HepG2 (cell line): ENCODE data around the gene HMGB2. TPM values are rescaled to one million over a fixed set of nuclear protein-coding genes. Genes with fewer than 3 reads are reported as not detected.

ENCODE experiments used
- ATAC-seq: fragments of 200-7000 bp; cut with Tn5 transposase; 3 replicates; pipeline ENCODE4 v1.9.1; 2020; ENCODE audit warnings: mild to moderate bottlenecking, moderate library complexity
- BruUV-seq: library from RNA; stranded (reverse); fragments of 400-500 nt; replicated peaks from 2 replicates; lab custom pipeline; 2021; lab: Mats Ljungman, UMichigan
- CTCF ChIA-PET: fragments of 300-600 bp; formaldehyde crosslinking; extraction: SDS; loops from one replicate; lab custom pipeline; 2021; ENCODE audit warnings: low total read pairs, inconsistent platforms, low intra/inter-chr PET ratio; lab: Yijun Ruan, JAX
- POLR2A ChIA-PET: fragments of 350-600 bp; sonication (Branson Sonifier 250); formaldehyde crosslinking; loops from one replicate; lab custom pipeline; 2020; ENCODE audit warnings: antibody characterized with exemption, inconsistent platforms; lab: Yijun Ruan, JAX
- DNase-seq: peaks from one replicate; pipeline ENCODE4 v3.0.0-alpha.2; 2015; ENCODE audit warnings: low spot score
- FAIRE-seq: peaks from 3 replicates; lab custom pipeline; 2011; peaks lifted over from hg19 to GRCh38; lab: Jason Lieb, UNC
- H2AFZ ChIP-seq: one replicate; pipeline ENCODE4 v1.6.1; 2011; ENCODE audit warnings: low read length, inconsistent platforms
- H3K27ac ChIP-seq: fragments of 300-600 bp; 3 replicates; pipeline ENCODE4 v1.8.0; 2011; ENCODE audit warnings: mixed run types, mild to moderate bottlenecking, mixed read lengths, low read length, inconsistent platforms; ENCODE audit not compliant: insufficient read depth; ENCODE audit errors: extremely low read length
- H3K27me3 ChIP-seq, 2 experiments: fragments of 200-600 bp in 1 of 2; 2 replicates in 1 of 2; 3 replicates in 1 of 2; pipeline versions ENCODE4 v1.6.0 to v1.8.0; 2011; ENCODE audit warnings: low read length in 2 of 2, mild to moderate bottlenecking in 2 of 2, moderate library complexity in 2 of 2, inconsistent platforms in 1 of 2; ENCODE audit not compliant: insufficient read depth in 2 of 2, control insufficient read depth in 1 of 2
- H3K36me3 ChIP-seq, 2 experiments: fragments of 200-600 bp in 1 of 2; replicated peaks in 1 of 2; 2 replicates in 1 of 2; 3 replicates in 1 of 2; pipeline versions ENCODE4 v1.5.1 to v1.8.0; 2011; ENCODE audit warnings: low read length in 2 of 2, inconsistent platforms in 1 of 2; ENCODE audit not compliant: insufficient read depth in 2 of 2, control insufficient read depth in 1 of 2
- H3K4me1 ChIP-seq: 2 replicates; pipeline ENCODE4 v1.5.1; 2012; ENCODE audit warnings: low read length, inconsistent platforms; ENCODE audit not compliant: insufficient read depth
- H3K4me2 ChIP-seq: 2 replicates; pipeline ENCODE4 v1.6.0; 2011; ENCODE audit warnings: low read depth, low read length, inconsistent platforms
- H3K4me3 ChIP-seq, 3 experiments: fragments of 200-600 bp in 1 of 3; sonication (generic), shearing (Covaris generic) in 1 of 3; replicated peaks in 1 of 3; 2 replicates each; pipeline ENCODE4 v1.5.1; 2011 to 2016; ENCODE audit warnings: low read length in 3 of 3, inconsistent platforms in 2 of 3, low read depth in 2 of 3, mild to moderate bottlenecking in 2 of 3, control low read depth in 1 of 3, mixed read lengths in 1 of 3; ENCODE audit not compliant: insufficient read depth in 1 of 3
- H3K79me2 ChIP-seq: one replicate; pipeline ENCODE4 v1.6.1; 2011; ENCODE audit warnings: low read length, inconsistent platforms; ENCODE audit not compliant: insufficient read depth
- H3K9ac ChIP-seq: 2 replicates; pipeline ENCODE4 v1.6.0; 2011; ENCODE audit warnings: mild to moderate bottlenecking, low read depth, low read length, inconsistent platforms; ENCODE audit not compliant: insufficient read depth
- H3K9me3 ChIP-seq: 2 replicates; pipeline ENCODE4 v1.5.1; 2012; ENCODE audit warnings: mild to moderate bottlenecking, low read length
- H4K20me1 ChIP-seq: 2 replicates; pipeline ENCODE4 v1.6.0; 2011; ENCODE audit warnings: inconsistent platforms, mild to moderate bottlenecking, low read length, moderate library complexity; ENCODE audit not compliant: insufficient read depth
- BCL3 ChIP-seq: sonication (generic); formaldehyde crosslinking; IDR thresholded peaks from 2 replicates; pipeline ENCODE4 v1.5.1; 2020; ENCODE audit warnings: mild to moderate bottlenecking, missing genetic modification reagents, moderate library complexity
- E2F2 ChIP-seq: sonication (generic); formaldehyde crosslinking; IDR thresholded peaks from 2 replicates; pipeline ENCODE4 v1.4.0; 2020; ENCODE audit warnings: missing genetic modification reagents, borderline replicate concordance
- ETS1 ChIP-seq: sonication (generic); formaldehyde crosslinking; IDR thresholded peaks from 2 replicates; pipeline ENCODE4 v1.4.0; 2020; ENCODE audit warnings: missing genetic modification reagents
- JUNB ChIP-seq: sonication (generic); formaldehyde crosslinking; IDR thresholded peaks from 2 replicates; pipeline ENCODE4 v1.8.0; 2022; ENCODE audit warnings: missing genetic modification reagents, mild to moderate bottlenecking, borderline replicate concordance
- MEIS2 ChIP-seq: sonication (generic); formaldehyde crosslinking; IDR thresholded peaks from 2 replicates; pipeline ENCODE4 v1.9.0; 2021; ENCODE audit warnings: mild to moderate bottlenecking, missing genetic modification reagents
- MLX ChIP-seq: IDR thresholded peaks from 2 replicates; pipeline ENCODE4 v1.6.1; 2016
- NCOA5 ChIP-seq: sonication (generic); formaldehyde crosslinking; IDR thresholded peaks from 2 replicates; pipeline ENCODE4 v1.4.0; 2020; ENCODE audit warnings: missing genetic modification reagents
- NFKB2 ChIP-seq: sonication (generic); formaldehyde crosslinking; IDR thresholded peaks from 2 replicates; pipeline ENCODE4 v1.4.0; 2020; ENCODE audit warnings: missing genetic modification reagents, borderline replicate concordance
- SIX1 ChIP-seq: sonication (generic); formaldehyde crosslinking; IDR thresholded peaks from 2 replicates; pipeline ENCODE4 v1.4.0; 2020; ENCODE audit warnings: missing genetic modification reagents, borderline replicate concordance
- SNAPC2 ChIP-seq: sonication (generic); formaldehyde crosslinking; IDR thresholded peaks from 2 replicates; pipeline ENCODE4 v1.8.1; 2022; ENCODE audit warnings: mild to moderate bottlenecking, missing genetic modification reagents
- TIGD3 ChIP-seq: sonication (generic); formaldehyde crosslinking; IDR thresholded peaks from 2 replicates; pipeline ENCODE4 v1.5.1; 2020; ENCODE audit warnings: mild to moderate bottlenecking, missing genetic modification reagents, borderline replicate concordance
- ZFP82 ChIP-seq: sonication (generic); formaldehyde crosslinking; IDR thresholded peaks from 2 replicates; pipeline ENCODE4 v1.5.1; 2020; ENCODE audit warnings: mild to moderate bottlenecking, missing genetic modification reagents, borderline replicate concordance
- ZNF512 ChIP-seq: sonication (generic); formaldehyde crosslinking; IDR thresholded peaks from 2 replicates; pipeline ENCODE4 v1.4.0; 2020; ENCODE audit warnings: mild to moderate bottlenecking, missing genetic modification reagents
- ZNF598 ChIP-seq: sonication (generic); formaldehyde crosslinking; IDR thresholded peaks from 2 replicates; pipeline ENCODE4 v1.5.1; 2020; ENCODE audit warnings: mild to moderate bottlenecking, missing genetic modification reagents, borderline replicate concordance
- ZNF614 ChIP-seq: IDR thresholded peaks from 2 replicates; pipeline ENCODE4 v1.6.1; 2018; ENCODE audit warnings: missing biosample characterization, missing genetic modification reagents, inconsistent platforms, borderline replicate concordance
- ZNF629 ChIP-seq: sonication (generic); formaldehyde crosslinking; conservative IDR thresholded peaks from 2 replicates; pipeline ENCODE4 v1.5.0; 2020; ENCODE audit warnings: missing genetic modification reagents
- WGBS: methylation state at CpG from one replicate; pipeline ENCODE4 v1.1.6; 2017; ENCODE audit warnings: low lambda C conversion rate; 5-methylcytosine and 5-hydroxymethylcytosine counted together
- in situ Hi-C: cut with HindIII; loops from 2 replicates; pipeline ENCODE4 v1.10.0; 2017; ENCODE audit warnings: low pct_unique_long_range_greater_than_20kb; ENCODE audit not compliant: extremely low pct_ligation_motif_present
- intact Hi-C: fragments of 100-400 bp; cut with micrococcal nuclease; formaldehyde crosslinking; loops from one replicate; pipeline ENCODE4 v1.10.0; 2022; ENCODE audit not compliant: unreplicated experiment
- polyA plus RNA-seq, 8 experiments: library from polyadenylated mRNA; depleted of rRNA in 3 of 8; stranded (reverse) in 7 of 8; unstranded in 1 of 8; fragments of >200 nt; fragmentation: Illumina TruSeq in 4 of 8; extraction: Trizol in 4 of 8; gene quantifications; 2 replicates each; pipeline versions ENCODE4 v1.2.1 to v1.2.3, GENCODE V29; 2011 to 2016; ENCODE audit warnings: low read depth in 4 of 8, missing spikeins in 1 of 8, mixed read lengths in 1 of 8; ENCODE audit not compliant: insufficient read depth in 1 of 8
- total RNA-seq, 5 experiments: library from RNA; depleted of rRNA; stranded (reverse); fragments of >200 nt; fragmentation: Illumina TruSeq; extraction: Trizol; gene quantifications; 2 replicates each; pipeline ENCODE4 v1.2.3, GENCODE V29; 2016; ENCODE audit warnings: low read depth in 1 of 5

The HMGB2 gene
- total and polyA plus RNA-seq, 2 of the 13 experiments (the other 11 are each of a cell fraction or from before 2014, with no cell fraction given), result 90.5 to 332 TPM

GRCh38 chr4:173362666-173363065, 28.5 kb upstream of the HMGB2 start:
- FAIRE-seq, result no peak

More at GRCh38 chr4:173362666-173363065, 28.5 kb upstream of the HMGB2 start:
- BruUV-seq, result no TSS peak
- TF ChIP-seq SIX1 (CRISPR knock-in tag) (no peak), SNAPC2 (CRISPR knock-in tag) (no peak), ZNF598 (CRISPR knock-in tag) (no peak), ZNF614 (no peak), ETS1 (CRISPR knock-in tag) (no peak), MEIS2 (no peak), NCOA5 (no peak), JUNB (CRISPR knock-in tag) (no peak), BCL3 (CRISPR knock-in tag) (no peak), ZNF512 (CRISPR knock-in tag) (no peak), MLX (CRISPR knock-in tag) (no peak), TIGD3 (CRISPR knock-in tag) (no peak), ZFP82 (CRISPR knock-in tag) (no peak), NFKB2 (no peak), ZNF629 (CRISPR knock-in tag) (no peak), E2F2 (CRISPR knock-in tag) (no peak)
- H3K4me2 ChIP-seq, result no peak overlapping the region
- 80% methylated on average over 3 of the region's 3 CpGs for WGBS
- ATAC-seq (no peak), DNase-seq (no peak)
- in situ Hi-C loops (no loop called here), intact Hi-C loops (no loop called here)
- H3K9ac ChIP-seq, result no peak overlapping the region
- H3K4me1 ChIP-seq, result 0 out of 2 replicates have a peak, but pooled peaks cover under 1% of the 10 kb centered on the region
- ChIA-PET POLR2A (no interaction called here), CTCF (no interaction called here)
- no peaks in the 10 kb centered on the region for H3K79me2 ChIP-seq
- H3K27me3 ChIP-seq, result no peaks in the 10 kb centered on the region; a peak in 1 of 5 replicates
- no peak overlapping the region for H2AFZ ChIP-seq
- no peak overlapping the region for H3K4me3 ChIP-seq
- no peaks in the 10 kb centered on the region for H4K20me1 ChIP-seq
- no peaks in the 10 kb centered on the region for H3K9me3 ChIP-seq
- no peak overlapping the region for H3K27ac ChIP-seq
- no peaks in the 10 kb centered on the region; a peak in 1 of 5 replicates for H3K36me3 ChIP-seq
